ENCODE measurements around the gene RFX7. TPM values are rescaled to one million over a fixed set of nuclear protein-coding genes. Genes with fewer than 3 reads are reported as not detected.
"Not testable (repeated sequence)": the region's sequence is repeated elsewhere in the genome, so short reads cannot be mapped to it uniquely, and the experiment has no call there.

RFX7 gene
- total RNA-seq, 6 experiments from 2014 or later, result 4.5 to 7.1 (median 5.8) TPM

GRCh38 chr15:56281145-56281544 lies 37.5 kb upstream of the RFX7 start:
- no peak for TF ChIP-seq POLR2A (IDR thresholded peaks at IDR 0.05)
- TF ChIP-seq CTCF (IDR thresholded peaks at IDR 0.05), result no peak
- no peaks in the 10 kb centered on the region for H3K27me3 ChIP-seq
- no peak overlapping the region for H3K27ac ChIP-seq
- DNase-seq (no peak), ATAC-seq (no peak)
- no peaks in the 10 kb centered on the region for H3K36me3 ChIP-seq
- no peaks in the 10 kb centered on the region for H3K9me3 ChIP-seq
- 72% methylated on average over 6 of the region's 6 CpGs for WGBS (ENCODE audit: insufficient coverage, low coverage, low lambda C conversion rate, missing lambda C conversion rate)
- intact Hi-C loops (cut with DNase I), result no loop called here
- no peak overlapping the region for H3K4me3 ChIP-seq
- H3K4me1 ChIP-seq, result no peaks in the 10 kb centered on the region

GRCh38 chr15:56273724-56274123 lies 30.0 kb upstream of the RFX7 start:
- H3K36me3 ChIP-seq, result no peaks in the 10 kb centered on the region
- H3K27me3 ChIP-seq, result no peaks in the 10 kb centered on the region
- H3K4me3 ChIP-seq, result no peak overlapping the region
- H3K9me3 ChIP-seq, result no peaks in the 10 kb centered on the region
- WGBS (ENCODE audit: insufficient coverage, low coverage, low lambda C conversion rate, missing lambda C conversion rate), result 62% methylated on average over 3 of the region's 3 CpGs
- TF ChIP-seq CTCF (IDR thresholded peaks at IDR 0.05) (no peak), POLR2A (IDR thresholded peaks at IDR 0.05) (no peak)
- no peaks in the 10 kb centered on the region for H3K4me1 ChIP-seq
- DNase-seq (no peak), ATAC-seq (no peak)
- intact Hi-C loops (cut with DNase I), result no loop called here
- H3K27ac ChIP-seq, result no peak overlapping the region

GRCh38 chr15:56272454-56272853 lies 28.8 kb upstream of the RFX7 start:
- Histone ChIP-seq H3K4me3 (no peak overlapping the region), H3K27me3 (no peaks in the 10 kb centered on the region), H3K27ac (no peak overlapping the region), H3K36me3 (no peaks in the 10 kb centered on the region), H3K9me3 (no peaks in the 10 kb centered on the region), H3K4me1 (no peaks in the 10 kb centered on the region)
- ATAC-seq, result no peak
- no peak for TF ChIP-seq POLR2A (IDR thresholded peaks at IDR 0.05)
- no peak for TF ChIP-seq CTCF (IDR thresholded peaks at IDR 0.05)
- no peak for DNase-seq
- WGBS (ENCODE audit: insufficient coverage, low coverage, low lambda C conversion rate, missing lambda C conversion rate), result 52% methylated on average over 1 of the region's 1 CpG
- intact Hi-C loops (cut with DNase I), result no loop called here

GRCh38 chr15:56266465-56266864 lies 22.8 kb upstream of the RFX7 start:
- intact Hi-C loops (cut with DNase I); H3K36me3 ChIP-seq; H3K4me3 ChIP-seq; ATAC-seq; H3K27me3 ChIP-seq; DNase-seq; H3K4me1 ChIP-seq; H3K27ac ChIP-seq; H3K9me3 ChIP-seq: not testable (repeated sequence)
- WGBS (ENCODE audit: insufficient coverage, low coverage, low lambda C conversion rate, missing lambda C conversion rate), result 85% methylated on average over 5 of the region's 5 CpGs

- 48% methylated on average over 3 of the region's 4 CpGs for WGBS (ENCODE audit: insufficient coverage, low coverage, low lambda C conversion rate, missing lambda C conversion rate)
- DNase-seq (no peak), ATAC-seq (peak in 1 of 4 donors; percentile 34)
- H3K9me3 ChIP-seq, result no peaks in the 10 kb centered on the region
- no peaks in the 10 kb centered on the region for H3K36me3 ChIP-seq
- H3K4me1 ChIP-seq, result no peaks in the 10 kb centered on the region
- no peaks in the 10 kb centered on the region for H3K27me3 ChIP-seq
- H3K27ac ChIP-seq, result no peak overlapping the region
- no peak overlapping the region for H3K4me3 ChIP-seq
- intact Hi-C loops (cut with DNase I), result no loop called here
- TF ChIP-seq CTCF (IDR thresholded peaks at IDR 0.05) (no peak), POLR2A (IDR thresholded peaks at IDR 0.05) (no peak)
Measured at GRCh38 chr15:56261854-56262509, 18.3 kb upstream of the RFX7 start.

GRCh38 chr15:56257306-56257705 lies 13.6 kb upstream of the RFX7 start:
- H3K9me3 ChIP-seq; H3K36me3 ChIP-seq; DNase-seq; H3K4me3 ChIP-seq; H3K4me1 ChIP-seq; intact Hi-C loops (cut with DNase I); H3K27ac ChIP-seq; ATAC-seq; H3K27me3 ChIP-seq: not testable (repeated sequence)
- WGBS (ENCODE audit: insufficient coverage, low coverage, low lambda C conversion rate, missing lambda C conversion rate), result 67% methylated on average over 1 of the region's 1 CpG
